ENCODE data around the gene UCKL1.
"Not testable (repeated sequence)": the region's sequence is repeated elsewhere in the genome, so short reads cannot be mapped to it uniquely, and the experiment has no call there.

UCKL1 gene

GRCh38 chr20:63924241-63924640 is 32.0 kb downstream of the UCKL1 start:
- no peak for DNase-seq (ENCODE audit: low read depth in 2 of 2, low spot score in 1 of 2)

- DNase-seq (ENCODE audit: low read depth in 2 of 2, low spot score in 1 of 2), result no peak
Observed at GRCh38 chr20:63923651-63924050, 32.6 kb downstream of the UCKL1 start.

GRCh38 chr20:63920226-63920625 is 36.0 kb downstream of the UCKL1 start:
- no peak for DNase-seq (ENCODE audit: low read depth in 2 of 2, low spot score in 1 of 2)

DNA sequence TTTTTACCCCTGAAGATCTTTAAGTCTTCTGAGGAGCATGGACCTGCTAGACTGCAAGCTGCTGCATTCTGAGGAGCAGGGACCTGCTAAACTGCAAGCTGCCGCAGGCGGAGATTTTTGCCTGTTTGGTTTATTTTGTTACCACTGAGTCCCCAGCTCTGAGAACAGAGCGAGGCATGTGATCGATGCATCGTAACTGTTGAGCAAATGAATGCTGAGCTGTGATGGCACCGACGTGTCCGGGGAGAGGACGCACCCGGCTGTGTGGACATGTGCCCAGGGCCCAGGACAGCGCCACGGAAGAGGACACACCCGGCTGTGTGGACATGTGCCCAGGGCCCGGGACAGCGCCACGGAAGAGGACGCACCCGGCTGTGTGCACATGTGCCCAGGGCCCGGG is 37.1 kb downstream of the UCKL1 start:
- no peak for DNase-seq (ENCODE audit: low read depth in 2 of 2, low spot score in 1 of 2)

- no peak for DNase-seq (ENCODE audit: low read depth in 2 of 2, low spot score in 1 of 2)
Observed at GRCh38 chr20:63917811-63918210, 38.4 kb downstream of the UCKL1 start.

DNA sequence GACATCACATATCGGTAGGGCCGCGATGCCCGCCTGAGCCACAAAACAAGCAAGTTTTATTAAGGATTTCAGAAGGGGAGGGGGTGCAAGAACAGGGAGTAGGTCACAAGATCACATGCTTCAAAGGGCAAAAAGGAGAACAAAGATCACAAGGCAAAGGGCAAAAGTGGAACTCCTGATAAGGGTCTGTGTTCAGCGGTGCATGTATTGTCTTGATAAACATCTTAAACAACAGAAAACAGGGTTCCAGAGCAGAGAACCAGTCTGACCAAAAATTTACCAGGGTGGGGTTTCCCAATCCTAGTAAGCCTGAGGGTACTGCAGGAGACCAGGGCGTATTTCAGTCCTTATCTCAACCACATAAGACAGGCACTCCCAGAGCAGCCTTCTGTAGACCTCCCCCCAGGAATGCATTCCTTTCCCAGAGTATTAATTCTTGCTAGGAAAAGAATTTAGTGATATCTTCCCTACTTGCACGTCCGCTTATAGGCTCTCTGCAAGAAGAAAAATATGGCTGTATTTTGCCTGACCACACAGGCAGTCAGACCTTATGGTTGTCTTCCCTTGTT is 39.8 kb downstream of the UCKL1 start:
- not testable (repeated sequence) for DNase-seq (ENCODE audit: low read depth in 2 of 2, low spot score in 1 of 2)

- no peak for DNase-seq (ENCODE audit: low read depth in 2 of 2, low spot score in 1 of 2)
Observed at GRCh38 chr20:63915471-63915870, 40.7 kb downstream of the UCKL1 start.

DNA sequence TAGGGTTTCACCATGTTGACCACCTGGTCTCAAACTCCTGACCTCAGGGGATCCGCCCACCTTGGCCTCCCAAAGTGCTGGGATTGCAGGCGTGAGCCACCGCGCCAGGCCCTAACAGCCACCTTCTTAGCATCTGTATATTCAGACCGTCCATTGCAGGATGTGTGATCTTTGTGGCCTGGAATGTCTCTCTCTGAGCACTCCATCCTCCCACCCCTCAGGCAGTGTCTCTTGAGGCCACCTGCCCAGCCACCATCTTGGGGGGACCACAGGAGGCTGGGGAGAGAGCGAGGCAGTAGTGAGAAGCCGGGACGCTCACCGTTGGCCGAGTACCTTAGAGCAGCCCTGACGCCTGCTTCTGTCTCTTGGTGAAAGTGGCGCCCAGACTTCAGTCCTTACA is 42.4 kb downstream of the UCKL1 start:
- no peak for DNase-seq (ENCODE audit: low read depth in 2 of 2, low spot score in 1 of 2)

DNA sequence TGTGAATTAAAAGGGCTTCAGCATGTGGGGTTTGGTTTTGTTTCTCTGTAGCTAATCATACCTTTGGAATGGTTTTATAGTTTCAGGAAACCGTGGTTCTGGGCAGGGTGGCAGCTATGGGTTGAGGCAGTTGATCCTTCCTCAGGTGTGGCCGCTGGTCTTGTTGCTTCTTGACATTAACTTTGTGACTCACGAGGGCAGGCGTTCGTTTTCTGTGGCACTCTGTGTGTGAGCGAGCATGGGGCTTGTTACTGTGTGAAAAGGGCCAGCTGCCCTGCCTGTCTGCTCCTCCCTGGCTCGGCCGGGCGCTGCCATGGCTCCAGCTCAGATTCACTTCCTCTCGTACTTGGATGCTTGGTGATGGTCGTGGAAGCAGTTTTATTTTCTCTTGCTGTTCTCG is 45.0 kb downstream of the UCKL1 start:
- no peak for DNase-seq (ENCODE audit: low read depth in 2 of 2, low spot score in 1 of 2)

DNA sequence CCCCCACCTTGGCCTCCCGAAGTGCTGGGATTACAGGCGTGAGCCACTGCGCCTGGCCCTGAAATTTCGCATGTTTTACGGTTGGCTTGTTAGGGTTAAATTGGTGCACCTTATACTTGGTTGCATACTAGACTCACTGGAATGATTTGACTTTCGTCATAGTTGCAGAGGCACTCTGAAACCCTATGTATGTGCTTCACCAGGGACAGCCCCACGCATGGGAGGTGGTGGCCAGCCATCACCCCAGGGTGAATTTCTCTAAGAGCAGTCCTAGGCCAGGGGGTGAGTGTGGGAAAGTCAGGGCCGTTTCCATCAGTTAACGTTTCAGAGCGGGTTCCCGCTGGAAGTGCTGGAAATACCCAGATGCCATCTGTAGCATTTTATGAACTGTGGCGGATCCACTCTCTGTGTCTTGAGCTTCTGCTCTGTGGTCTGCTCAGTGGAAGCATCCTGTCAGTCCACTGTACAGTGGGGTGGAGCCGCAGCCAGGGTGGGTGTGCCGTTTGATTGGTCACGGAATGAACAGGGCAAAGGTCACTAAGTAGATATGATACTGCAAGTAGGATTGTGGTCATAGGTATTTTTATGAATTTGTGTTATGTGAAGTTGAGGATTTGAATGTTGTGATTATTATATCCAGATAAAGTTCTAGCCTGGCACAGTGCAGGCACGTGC is 48.1 kb downstream of the UCKL1 start:
- no peak for DNase-seq (ENCODE audit: low read depth in 2 of 2, low spot score in 1 of 2)

- DNase-seq (ENCODE audit: low read depth in 2 of 2, low spot score in 1 of 2), result no peak
Observed at GRCh38 chr20:63903796-63904561, 52.2 kb downstream of the UCKL1 start.

DNA sequence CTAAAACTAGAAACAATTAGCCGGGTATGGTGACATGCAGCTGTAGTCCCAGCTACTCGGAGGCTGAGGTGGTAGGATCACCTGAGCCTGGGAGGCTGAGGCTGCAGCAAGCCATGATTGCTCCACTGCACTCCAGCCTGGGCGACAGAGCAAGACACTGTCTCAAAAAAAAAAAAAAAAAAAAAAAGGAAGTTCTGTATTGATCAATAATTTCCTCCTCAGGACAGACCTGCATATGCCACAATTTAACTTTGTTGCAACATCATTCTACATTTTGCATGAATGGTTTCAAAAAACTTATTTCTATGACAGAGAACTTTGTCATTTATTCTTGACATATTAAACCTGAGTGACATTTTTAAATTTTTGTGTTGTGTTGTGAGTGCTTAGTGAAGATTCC is 55.8 kb downstream of the UCKL1 start:
- no peak for DNase-seq (ENCODE audit: low read depth in 2 of 2, low spot score in 1 of 2)

DNA sequence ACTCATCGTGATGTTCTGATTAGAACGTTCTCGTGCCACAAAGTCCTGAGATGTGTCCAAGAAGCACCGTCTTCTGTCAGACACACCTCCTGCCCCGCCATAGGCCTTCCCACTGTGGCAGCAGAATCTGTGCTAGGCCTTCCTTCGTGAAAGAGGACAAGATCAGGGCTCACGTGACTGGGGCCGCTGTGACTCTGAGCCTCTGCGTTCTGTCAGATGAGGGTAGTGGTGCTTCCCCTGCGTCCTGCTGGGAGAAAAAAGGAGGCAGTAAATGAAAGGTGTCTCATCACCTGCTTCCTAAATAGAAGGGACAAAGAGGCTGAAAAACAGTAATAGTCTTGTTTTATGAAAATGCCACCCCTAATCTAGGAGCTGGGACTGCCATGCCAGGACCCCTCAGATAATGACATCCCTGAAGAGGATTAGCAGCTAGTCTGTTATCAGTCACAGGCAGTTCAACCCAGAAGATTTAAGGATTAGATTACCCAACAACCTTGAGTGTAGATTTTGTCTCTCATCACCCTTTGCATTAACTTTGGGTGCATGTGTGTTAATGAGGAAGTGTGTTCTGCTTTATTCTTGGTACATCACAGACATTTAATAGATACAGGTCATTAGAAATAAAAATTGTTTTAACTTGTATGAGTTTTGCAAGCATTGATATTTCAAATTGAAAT is 57.2 kb downstream of the UCKL1 start:
- no peak for DNase-seq (ENCODE audit: low read depth in 2 of 2, low spot score in 1 of 2)

DNA sequence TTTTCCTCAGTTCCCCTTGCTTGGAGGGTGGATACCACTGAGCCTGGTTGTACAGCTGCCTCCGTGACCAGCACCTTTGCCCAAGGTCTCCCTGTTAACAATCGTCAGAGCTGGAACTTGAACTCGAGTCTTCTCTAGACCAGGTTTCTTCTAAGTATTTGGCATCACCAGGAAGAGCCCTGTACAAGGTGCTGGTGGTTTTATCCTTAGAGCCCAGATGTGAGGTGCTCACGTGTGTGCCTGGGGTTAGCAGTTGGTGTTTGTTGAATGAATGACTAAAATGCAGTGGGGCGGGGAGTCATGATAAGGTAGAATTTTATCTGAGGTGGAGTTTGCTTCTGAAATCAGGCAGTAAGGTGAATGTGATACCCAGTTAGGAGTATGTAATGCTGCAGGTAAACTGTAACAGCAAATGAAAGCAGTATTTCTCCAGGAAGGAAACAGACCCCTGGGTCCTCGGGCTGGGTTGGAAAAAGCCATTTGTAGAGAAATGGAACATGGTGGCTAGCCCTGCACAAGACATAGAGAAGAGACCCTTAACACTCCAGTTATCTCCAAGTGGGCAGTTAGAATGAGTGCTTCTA is 58.1 kb downstream of the UCKL1 start:
- no peak for DNase-seq (ENCODE audit: low read depth in 2 of 2, low spot score in 1 of 2)

GRCh38 chr20:63896264-63897105 is 59.7 kb downstream of the UCKL1 start:
- no peak for DNase-seq (ENCODE audit: low read depth in 2 of 2, low spot score in 1 of 2)

DNA sequence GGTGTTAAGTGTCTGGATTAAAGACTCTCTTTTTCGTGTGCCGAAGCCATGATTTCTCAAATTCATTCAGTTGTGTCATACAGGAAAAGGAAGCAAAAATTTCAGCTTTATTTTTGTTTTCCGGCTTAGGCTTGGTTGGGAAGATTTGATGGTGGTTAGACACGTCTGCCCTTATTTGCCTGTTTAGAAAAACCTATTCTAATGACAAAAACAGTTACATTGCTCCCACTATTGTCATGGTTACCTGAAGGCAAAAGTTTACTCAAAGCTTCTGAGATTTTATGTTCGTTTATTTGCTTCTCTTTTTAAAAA is 60.3 kb downstream of the UCKL1 start:
- no peak for DNase-seq (ENCODE audit: low read depth in 2 of 2, low spot score in 1 of 2)

DNA sequence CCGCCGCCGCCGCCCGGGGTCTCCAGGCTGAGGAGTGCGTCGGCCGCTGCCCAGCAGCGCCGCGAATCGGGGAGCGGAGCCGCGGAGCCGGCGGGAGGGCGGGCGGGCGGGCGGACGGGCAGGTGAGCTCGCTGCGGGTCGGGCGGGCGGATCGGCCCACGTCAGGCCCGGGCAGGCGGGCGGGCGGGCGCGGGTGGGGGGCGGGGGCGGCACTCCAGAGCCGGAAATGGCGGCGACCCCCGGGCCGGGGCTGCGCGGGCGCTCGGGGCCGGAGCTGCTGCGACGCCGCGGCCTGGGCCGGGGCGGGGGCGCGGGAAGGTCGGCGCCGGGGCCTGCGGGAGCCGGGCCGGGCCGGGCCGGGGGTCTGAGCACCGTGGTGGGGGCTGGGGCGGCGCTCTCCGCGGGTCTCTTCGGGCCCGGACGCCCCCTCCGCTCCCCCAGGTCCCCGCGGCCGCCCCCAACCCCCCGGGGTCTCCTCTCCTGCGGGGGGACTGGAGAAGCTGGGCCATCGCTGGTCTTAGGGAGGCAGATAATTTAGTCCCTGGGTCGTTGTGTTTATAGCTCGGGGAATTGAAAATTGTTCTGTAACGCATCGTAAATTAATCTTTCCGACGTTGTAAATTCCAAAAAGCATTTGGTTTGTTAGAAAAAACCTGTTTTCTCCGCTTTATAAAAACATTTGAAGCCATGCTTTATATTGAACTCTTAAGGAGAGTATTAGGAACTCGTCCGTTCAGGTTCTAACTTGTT is 60.8 kb downstream of the UCKL1 start:
- no peak for DNase-seq (ENCODE audit: low read depth in 2 of 2, low spot score in 1 of 2)

- peak; percentile 82 to 93 for DNase-seq (ENCODE audit: low read depth in 2 of 2, low spot score in 1 of 2)
Observed at GRCh38 chr20:63894358-63895201, 61.6 kb downstream of the UCKL1 start, which contains the start of gene DNAJC5. Gene DNAJC5, plus strand, starts transcription at chr20:63895126. Its CDS starts 33,220 bp downstream, at chr20:63928346.

- DNase-seq (ENCODE audit: low read depth in 2 of 2, low spot score in 1 of 2), result no peak
Observed at GRCh38 chr20:63893999-63894357, 62.2 kb downstream of the UCKL1 start.
